ENCODE measurements around the gene ZBTB7C. TPM values are rescaled to one million over a fixed set of nuclear protein-coding genes. Genes with fewer than 3 reads are reported as not detected.

The ZBTB7C gene
- total and polyA plus RNA-seq, 9 of the 15 experiments (the other 6 are each of a cell fraction or from before 2014, with no cell fraction given): not detected

DNA sequence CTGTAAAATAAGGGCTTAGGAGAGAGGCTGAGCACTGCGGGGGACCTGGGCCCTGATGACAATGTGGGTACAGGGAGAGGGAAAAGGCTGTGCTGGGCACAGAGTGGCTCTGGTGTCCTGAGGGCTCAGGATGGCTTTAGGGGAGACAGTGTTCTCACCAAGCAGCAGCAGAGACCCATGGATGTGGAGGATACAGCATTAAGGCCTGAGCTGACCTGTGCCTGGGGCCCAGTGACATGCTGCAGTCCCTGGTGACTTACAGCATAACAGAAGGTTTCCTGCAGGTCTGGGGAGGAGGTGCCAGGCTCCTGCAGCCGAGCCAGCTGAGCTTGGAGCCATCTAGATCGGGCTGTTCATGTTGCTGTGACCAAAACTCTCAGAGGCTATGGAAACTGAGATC, 287.4 kb downstream of the ZBTB7C start (continued):
- TF ChIP-seq, protein P1, sequence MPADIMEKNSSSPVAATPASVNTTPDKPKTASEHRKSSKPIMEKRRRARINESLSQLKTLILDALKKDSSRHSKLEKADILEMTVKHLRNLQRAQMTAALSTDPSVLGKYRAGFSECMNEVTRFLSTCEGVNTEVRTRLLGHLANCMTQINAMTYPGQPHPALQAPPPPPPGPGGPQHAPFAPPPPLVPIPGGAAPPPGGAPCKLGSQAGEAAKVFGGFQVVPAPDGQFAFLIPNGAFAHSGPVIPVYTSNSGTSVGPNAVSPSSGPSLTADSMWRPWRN (IDR thresholded peaks at IDR 0.05; ENCODE audit: low read depth): no peak
- TF ChIP-seq ZNF785 (CRISPR knock-in tag; IDR thresholded peaks at IDR 0.05) (no peak), EZH2 (IDR thresholded peaks at IDR 0.05; ENCODE audit: borderline replicate concordance, low read depth, low read length) (no peak), ZNF133 (CRISPR knock-in tag; IDR thresholded peaks at IDR 0.05) (no peak), NEUROD1 (IDR thresholded peaks at IDR 0.05; ENCODE audit: borderline replicate concordance, low read depth, low read length, partially characterized antibody) (no peak), ZNF444 (CRISPR knock-in tag; IDR thresholded peaks at IDR 0.05) (no peak)
- TF ChIP-seq, protein P2, sequence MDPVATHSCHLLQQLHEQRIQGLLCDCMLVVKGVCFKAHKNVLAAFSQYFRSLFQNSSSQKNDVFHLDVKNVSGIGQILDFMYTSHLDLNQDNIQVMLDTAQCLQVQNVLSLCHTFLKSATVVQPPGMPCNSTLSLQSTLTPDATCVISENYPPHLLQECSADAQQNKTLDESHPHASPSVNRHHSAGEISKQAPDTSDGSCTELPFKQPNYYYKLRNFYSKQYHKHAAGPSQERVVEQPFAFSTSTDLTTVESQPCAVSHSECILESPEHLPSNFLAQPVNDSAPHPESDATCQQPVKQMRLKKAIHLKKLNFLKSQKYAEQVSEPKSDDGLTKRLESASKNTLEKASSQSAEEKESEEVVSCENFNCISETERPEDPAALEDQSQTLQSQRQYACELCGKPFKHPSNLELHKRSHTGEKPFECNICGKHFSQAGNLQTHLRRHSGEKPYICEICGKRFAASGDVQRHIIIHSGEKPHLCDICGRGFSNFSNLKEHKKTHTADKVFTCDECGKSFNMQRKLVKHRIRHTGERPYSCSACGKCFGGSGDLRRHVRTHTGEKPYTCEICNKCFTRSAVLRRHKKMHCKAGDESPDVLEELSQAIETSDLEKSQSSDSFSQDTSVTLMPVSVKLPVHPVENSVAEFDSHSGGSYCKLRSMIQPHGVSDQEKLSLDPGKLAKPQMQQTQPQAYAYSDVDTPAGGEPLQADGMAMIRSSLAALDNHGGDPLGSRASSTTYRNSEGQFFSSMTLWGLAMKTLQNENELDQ (CRISPR knock-in tag; IDR thresholded peaks at IDR 0.05; ENCODE audit: borderline replicate concordance): no peak

DNA sequence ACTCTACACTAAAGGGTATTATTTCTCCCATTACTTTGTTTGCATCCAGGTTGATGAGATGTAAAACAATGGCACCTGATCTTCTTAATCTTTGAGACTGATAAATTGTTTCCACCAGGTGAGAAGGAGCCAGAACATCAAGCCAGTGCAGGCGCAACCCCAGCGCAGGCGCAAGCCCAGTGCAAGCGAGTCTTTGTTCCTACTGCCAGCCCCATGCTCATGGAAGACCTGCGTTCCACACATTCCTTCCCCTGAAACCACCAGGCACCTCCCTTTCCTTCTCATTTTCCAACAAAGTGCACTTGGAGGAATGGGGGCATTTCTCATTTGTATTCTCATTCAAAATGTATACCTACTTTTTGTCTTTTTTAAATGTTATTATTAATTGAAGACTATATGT, 290.0 kb downstream of the ZBTB7C start:
- DNase-seq (ENCODE audit: extremely low read depth in 1 of 4, low spot score in 3 of 4) (no peak), ATAC-seq (no peak), FAIRE-seq (no peak)
- WGBS (ENCODE audit: insufficient coverage, low coverage, missing lambda C conversion rate): 7% methylated on average over 2 of the region's 5 CpGs
- no peaks in the 10 kb centered on the region for H3K79me2 ChIP-seq (ENCODE audit: control insufficient read depth, insufficient read depth, low read length)
- no peak overlapping the region for H3K9ac ChIP-seq (ENCODE audit: insufficient read depth in 1 of 2, low read depth in 2 of 2, low read length in 2 of 2)
- intact Hi-C loops (cut with micrococcal nuclease): no loop called here
- POLR2A ChIA-PET: no interaction called here
- no peak overlapping the region for H2AFZ ChIP-seq (ENCODE audit: low read depth, low read length)
- H3K4me2 ChIP-seq (ENCODE audit: insufficient read depth, low read length): no peak overlapping the region
- H3K27me3 ChIP-seq (ENCODE audit: control insufficient read depth in 2 of 2, insufficient read depth in 2 of 2, low read length in 2 of 2): peaks cover 0 to 13% of the 10 kb centered on the region in 2 experiments; a peak in 2 of 5 replicates
- no peak overlapping the region for H3K4me3 ChIP-seq
- CTCF ChIA-PET (ENCODE audit: low intra/inter-chr PET ratio): no interaction called here
- H3K9me3 ChIP-seq (replicated peaks; ENCODE audit: control insufficient read depth, insufficient read depth, low read depth, low read length): no peaks in the 10 kb centered on the region
- H4K20me1 ChIP-seq (replicated peaks; ENCODE audit: control insufficient read depth, insufficient read depth, low read length): no peaks in the 10 kb centered on the region
- in situ Hi-C loops (cut with MboI): no loop called here
- no TSS peak for BruUV-seq (replicated peaks)
- no peak overlapping the region for H3K27ac ChIP-seq (ENCODE audit: extremely low read depth, low read depth, low read length)
- H3K36me3 ChIP-seq (ENCODE audit: control insufficient read depth, insufficient read depth, low read length): no peaks in the 10 kb centered on the region
- H3K9me1 ChIP-seq (ENCODE audit: control insufficient read depth, insufficient read depth, low read length): no peaks in the 10 kb centered on the region
- H3K4me1 ChIP-seq (replicated peaks in 1 of 2; ENCODE audit: control insufficient read depth in 2 of 2, insufficient read depth in 2 of 2, low read length in 2 of 2): no peaks in the 10 kb centered on the region
- TF ChIP-seq GATAD2A (IDR thresholded peaks at IDR 0.05): no peak
- no peak for TF ChIP-seq TCFL5 (CRISPR knock-in tag; conservative IDR thresholded peaks at IDR 0.05)
- TF ChIP-seq KHSRP (IDR thresholded peaks at IDR 0.05): no peak
- TF ChIP-seq, protein P3, sequence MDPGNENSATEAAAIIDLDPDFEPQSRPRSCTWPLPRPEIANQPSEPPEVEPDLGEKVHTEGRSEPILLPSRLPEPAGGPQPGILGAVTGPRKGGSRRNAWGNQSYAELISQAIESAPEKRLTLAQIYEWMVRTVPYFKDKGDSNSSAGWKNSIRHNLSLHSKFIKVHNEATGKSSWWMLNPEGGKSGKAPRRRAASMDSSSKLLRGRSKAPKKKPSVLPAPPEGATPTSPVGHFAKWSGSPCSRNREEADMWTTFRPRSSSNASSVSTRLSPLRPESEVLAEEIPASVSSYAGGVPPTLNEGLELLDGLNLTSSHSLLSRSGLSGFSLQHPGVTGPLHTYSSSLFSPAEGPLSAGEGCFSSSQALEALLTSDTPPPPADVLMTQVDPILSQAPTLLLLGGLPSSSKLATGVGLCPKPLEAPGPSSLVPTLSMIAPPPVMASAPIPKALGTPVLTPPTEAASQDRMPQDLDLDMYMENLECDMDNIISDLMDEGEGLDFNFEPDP (CRISPR knock-in tag; IDR thresholded peaks at IDR 0.05): no peak
- no peak for TF ChIP-seq SIX5 (IDR thresholded peaks at IDR 0.05; ENCODE audit: borderline replicate concordance in 1 of 2, insufficient read depth in 1 of 2, low read depth in 1 of 2, low read length in 2 of 2)
- no peak for TF ChIP-seq ZNF384 (IDR thresholded peaks at IDR 0.05; ENCODE audit: low read depth, low read length)
- no peak for TF ChIP-seq ZKSCAN8 (CRISPR knock-in tag; IDR thresholded peaks at IDR 0.05)
- TF ChIP-seq NR3C1 (CRISPR knock-in tag; IDR thresholded peaks at IDR 0.05): no peak
- TF ChIP-seq ZNF75A (CRISPR knock-in tag; IDR thresholded peaks at IDR 0.05): no peak
- TF ChIP-seq CBFA2T3 (IDR thresholded peaks at IDR 0.05): no peak
- TF ChIP-seq, protein P4, sequence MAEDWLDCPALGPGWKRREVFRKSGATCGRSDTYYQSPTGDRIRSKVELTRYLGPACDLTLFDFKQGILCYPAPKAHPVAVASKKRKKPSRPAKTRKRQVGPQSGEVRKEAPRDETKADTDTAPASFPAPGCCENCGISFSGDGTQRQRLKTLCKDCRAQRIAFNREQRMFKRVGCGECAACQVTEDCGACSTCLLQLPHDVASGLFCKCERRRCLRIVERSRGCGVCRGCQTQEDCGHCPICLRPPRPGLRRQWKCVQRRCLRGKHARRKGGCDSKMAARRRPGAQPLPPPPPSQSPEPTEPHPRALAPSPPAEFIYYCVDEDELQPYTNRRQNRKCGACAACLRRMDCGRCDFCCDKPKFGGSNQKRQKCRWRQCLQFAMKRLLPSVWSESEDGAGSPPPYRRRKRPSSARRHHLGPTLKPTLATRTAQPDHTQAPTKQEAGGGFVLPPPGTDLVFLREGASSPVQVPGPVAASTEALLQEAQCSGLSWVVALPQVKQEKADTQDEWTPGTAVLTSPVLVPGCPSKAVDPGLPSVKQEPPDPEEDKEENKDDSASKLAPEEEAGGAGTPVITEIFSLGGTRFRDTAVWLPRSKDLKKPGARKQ (CRISPR knock-in tag; IDR thresholded peaks at IDR 0.05): no peak

All from K562 (cell line).